Right renal pelvis (tissue), 4 donors: ENCODE measurements around the gene SYDE1. TPM values are rescaled to one million over a fixed set of nuclear protein-coding genes. Genes with fewer than 3 reads are reported as not detected.

Experiments used
- DNase-seq, 4 donors: peaks; one replicate each; pipeline ENCODE4 v3.0.0-alpha.2; 2013; ENCODE audit warnings: low read depth in 4 of 4, low spot score in 3 of 4, missing footprints in 1 of 4
- polyA plus RNA-seq, 4 donors: library from polyadenylated mRNA; unstranded; fragments of 120-200 nt; gene quantifications; one replicate each; pipeline ENCODE4 v1.2.1, GENCODE V29; 2013; ENCODE audit not compliant: insufficient read length in 4 of 4

Gene SYDE1
- polyA plus RNA-seq, 4 donors = 18.2 to 25.0 (median 19.5) TPM

- no peak for DNase-seq
Measured at GRCh38 chr19:15161028-15161984, 54.1 kb downstream of the SYDE1 start.

Other genes with a start within 250 kb of the SYDE1 start
- gene OR7A17, start 221.3 kb upstream of the SYDE1 start, polyA plus RNA-seq = under 1 TPM in 1 of 4 donors, not detected in 3; 0.08 TPM
- gene OR7C2, start 165.9 kb upstream of the SYDE1 start, polyA plus RNA-seq = not detected
- gene SLC1A6, start 127.5 kb upstream of the SYDE1 start, polyA plus RNA-seq = under 1 TPM; 0.35 to 0.60 (median 0.50) TPM
- under 1 TPM in 2 of 4 donors, not detected in 2; 0.03 to 0.06 TPM for gene CASP14, start 57.9 kb upstream of the SYDE1 start, polyA plus RNA-seq
- under 1 TPM in 3 of 4 donors, not detected in 1; 0.03 to 0.06 (median 0.04) TPM for gene OR1I1, start 25.2 kb upstream of the SYDE1 start, polyA plus RNA-seq
- 100 to 1,000 TPM in 2 of 4 donors, 10 to 100 TPM in 2; 92.8 to 131 (median 98.9) TPM for gene NOTCH3, start 93.6 kb downstream of the SYDE1 start, polyA plus RNA-seq
- 1 to 10 TPM; 4.1 to 6.6 (median 5.3) TPM for gene EPHX3, start 125.0 kb downstream of the SYDE1 start, polyA plus RNA-seq
- gene BRD4, start 225.1 kb downstream of the SYDE1 start, polyA plus RNA-seq = 10 to 100 TPM; 48.5 to 60.5 (median 49.2) TPM